Neuronal stem cell (in vitro differentiated cells): ENCODE data around the gene SLC6A13.

Source experiments
- DNase-seq: peaks from one replicate; pipeline ENCODE4 v3.0.0-alpha.2; 2013; ENCODE audit warnings: low spot score
- H2AFZ ChIP-seq: one replicate; pipeline ENCODE4 v1.6.1; 2013; ENCODE audit warnings: mild to moderate bottlenecking, low read length, inconsistent platforms
- H2AK5ac ChIP-seq: 2 replicates; pipeline ENCODE4 v1.6.1; 2013; ENCODE audit warnings: low read depth, mild to moderate bottlenecking, inconsistent platforms, low read length, moderate library complexity, mixed read lengths
- H2BK120ac ChIP-seq: 2 replicates; pipeline ENCODE4 v1.6.1; 2013; ENCODE audit warnings: low read depth, mild to moderate bottlenecking, inconsistent platforms, low read length, moderate library complexity, mixed read lengths
- H2BK12ac ChIP-seq: one replicate; pipeline ENCODE4 v1.6.1; 2013; ENCODE audit warnings: low read length, inconsistent platforms
- H2BK15ac ChIP-seq: 2 replicates; pipeline ENCODE4 v1.6.1; 2013; ENCODE audit warnings: mild to moderate bottlenecking, low read length, inconsistent platforms, mixed read lengths
- H2BK5ac ChIP-seq: one replicate; pipeline ENCODE4 v1.6.1; 2013; ENCODE audit warnings: inconsistent platforms, mild to moderate bottlenecking, low read length, moderate library complexity
- H3K14ac ChIP-seq: one replicate; pipeline ENCODE4 v1.6.1; 2013; ENCODE audit warnings: low read length, inconsistent platforms
- H3K18ac ChIP-seq: 2 replicates; pipeline ENCODE4 v1.6.1; 2013; ENCODE audit warnings: low read length, inconsistent platforms
- H3K23ac ChIP-seq: 2 replicates; pipeline ENCODE4 v1.6.1; 2013; ENCODE audit warnings: low read depth, mild to moderate bottlenecking, mixed read lengths, low read length, inconsistent platforms; ENCODE audit not compliant: poor library complexity
- H3K27ac ChIP-seq: replicated peaks from 3 replicates; pipeline ENCODE4 v1.5.1; 2013; ENCODE audit warnings: low read length, inconsistent platforms
- H3K27me3 ChIP-seq, 3 experiments: 2 replicates each; pipeline ENCODE4 v1.6.1; 2013; ENCODE audit warnings: low read length in 3 of 3, mild to moderate bottlenecking in 2 of 3, inconsistent platforms in 1 of 3, low read depth in 1 of 3, mixed read lengths in 1 of 3, moderate library complexity in 1 of 3; ENCODE audit not compliant: control insufficient read depth in 3 of 3, insufficient read depth in 3 of 3
- H3K36me3 ChIP-seq, 2 donors: replicated peaks in 1 of 2; 2 replicates each; pipeline ENCODE4 v1.6.1; 2013; ENCODE audit warnings: low read length in 2 of 2; ENCODE audit not compliant: control insufficient read depth in 2 of 2, insufficient read depth in 2 of 2
- H3K4ac ChIP-seq: 2 replicates; pipeline ENCODE4 v1.6.1; 2013; ENCODE audit warnings: inconsistent platforms, mild to moderate bottlenecking, low read length, moderate library complexity
- H3K4me1 ChIP-seq, 2 donors: 1 replicate in 1 of 2; 2 replicates in 1 of 2; pipeline ENCODE4 v1.6.1; 2013; ENCODE audit warnings: low read length in 2 of 2, low read depth in 1 of 2; ENCODE audit not compliant: control insufficient read depth in 2 of 2, insufficient read depth in 1 of 2
- H3K4me2 ChIP-seq: one replicate; pipeline ENCODE4 v1.6.1; 2013; ENCODE audit warnings: mild to moderate bottlenecking, low read length, inconsistent platforms; ENCODE audit not compliant: insufficient read depth, poor library complexity, severe bottlenecking
- H3K4me3 ChIP-seq, 2 donors: 2 replicates each; pipeline ENCODE4 v1.5.1; 2013; ENCODE audit warnings: low read length in 2 of 2, mild to moderate bottlenecking in 2 of 2, inconsistent platforms in 1 of 2, moderate library complexity in 1 of 2
- H3K79me1 ChIP-seq: one replicate; pipeline ENCODE4 v1.6.1; 2013; ENCODE audit warnings: low read depth, mild to moderate bottlenecking, inconsistent platforms, low read length, moderate library complexity
- H3K9ac ChIP-seq: one replicate; pipeline ENCODE4 v1.6.1; 2013; ENCODE audit warnings: mild to moderate bottlenecking, low read depth, low read length, inconsistent platforms; ENCODE audit not compliant: poor library complexity
- H3K9me3 ChIP-seq, 2 donors: replicated peaks in 1 of 2; 2 replicates each; pipeline versions ENCODE3 to v1.6.1; 2013; ENCODE audit warnings: low read length in 2 of 2, mild to moderate bottlenecking in 2 of 2, inconsistent platforms in 1 of 2, low read depth in 1 of 2, mixed read lengths in 1 of 2, moderate library complexity in 1 of 2; ENCODE audit not compliant: control insufficient read depth in 2 of 2, insufficient read depth in 1 of 2
- H4K8ac ChIP-seq: one replicate; pipeline ENCODE4 v1.6.1; 2013; ENCODE audit warnings: low read depth, mild to moderate bottlenecking, inconsistent platforms, low read length, moderate library complexity
- H4K91ac ChIP-seq: one replicate; pipeline ENCODE4 v1.6.1; 2013; ENCODE audit warnings: low read length, low read depth, mild to moderate bottlenecking, inconsistent platforms; ENCODE audit not compliant: poor library complexity
- WGBS, 2 donors: extraction: QIAGEN DNeasy Blood & Tissue Kit; methylation state at CpG; one replicate each; pipeline ENCODE4 v1.1.7; 2013; ENCODE audit warnings: missing lambda C conversion rate in 2 of 2, mixed read lengths in 1 of 2; ENCODE audit not compliant: insufficient read length in 2 of 2, insufficient replicate concordance in 1 of 2; ENCODE audit errors: extremely low coverage in 2 of 2; 5-methylcytosine and 5-hydroxymethylcytosine counted together

The SLC6A13 gene

DNA sequence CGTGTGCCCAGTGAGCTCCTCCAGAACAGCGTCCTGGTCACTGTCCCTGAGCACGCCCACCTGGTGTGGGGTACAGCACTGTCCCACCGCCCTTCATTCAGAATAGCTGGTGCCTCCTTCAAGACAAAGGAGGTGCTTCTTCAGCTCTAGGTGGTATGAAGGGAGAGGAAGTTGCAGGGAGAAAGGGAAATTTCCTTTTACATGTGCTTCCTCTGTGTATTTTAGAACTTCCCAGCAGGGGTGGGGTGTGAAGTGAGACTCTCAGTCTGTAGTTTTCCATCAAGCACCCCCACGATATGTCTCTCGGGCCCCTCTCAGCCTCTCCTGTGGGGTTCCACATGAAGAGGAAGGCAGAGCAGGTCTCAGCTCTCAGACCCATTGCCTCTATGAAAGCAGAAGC, 47.5 kb downstream of the SLC6A13 start:
- Histone ChIP-seq H3K4me3 (no peak overlapping the region), H2AK5ac (no peak overlapping the region), H2AFZ (no peak overlapping the region), H2BK5ac (no peak overlapping the region), H3K4ac (no peak overlapping the region), H3K4me2 (no peak overlapping the region), H3K27me3 (peaks cover 0 to 52% (median 0%) of the 10 kb centered on the region in 3 experiments), H3K9me3 (no peaks in the 10 kb centered on the region), H2BK12ac (peak overlapping the region; percentile 82), H3K36me3 (no peaks in the 10 kb centered on the region), H2BK15ac (no peak overlapping the region), H3K23ac (no peak overlapping the region), H3K27ac (no peak overlapping the region), H4K8ac (no peak overlapping the region), H3K18ac (no peak overlapping the region), H3K79me1 (no peaks in the 10 kb centered on the region), H3K14ac (no peak overlapping the region), H3K4me1 (peaks cover 6 to 22% of the 10 kb centered on the region in 2 donors), H2BK120ac (no peak overlapping the region), H3K9ac (no peak overlapping the region), H4K91ac (no peak overlapping the region)
- no CpG with 5 or more reads among the region's 6 CpGs for WGBS, 2 donors
- DNase-seq = no peak

DNA sequence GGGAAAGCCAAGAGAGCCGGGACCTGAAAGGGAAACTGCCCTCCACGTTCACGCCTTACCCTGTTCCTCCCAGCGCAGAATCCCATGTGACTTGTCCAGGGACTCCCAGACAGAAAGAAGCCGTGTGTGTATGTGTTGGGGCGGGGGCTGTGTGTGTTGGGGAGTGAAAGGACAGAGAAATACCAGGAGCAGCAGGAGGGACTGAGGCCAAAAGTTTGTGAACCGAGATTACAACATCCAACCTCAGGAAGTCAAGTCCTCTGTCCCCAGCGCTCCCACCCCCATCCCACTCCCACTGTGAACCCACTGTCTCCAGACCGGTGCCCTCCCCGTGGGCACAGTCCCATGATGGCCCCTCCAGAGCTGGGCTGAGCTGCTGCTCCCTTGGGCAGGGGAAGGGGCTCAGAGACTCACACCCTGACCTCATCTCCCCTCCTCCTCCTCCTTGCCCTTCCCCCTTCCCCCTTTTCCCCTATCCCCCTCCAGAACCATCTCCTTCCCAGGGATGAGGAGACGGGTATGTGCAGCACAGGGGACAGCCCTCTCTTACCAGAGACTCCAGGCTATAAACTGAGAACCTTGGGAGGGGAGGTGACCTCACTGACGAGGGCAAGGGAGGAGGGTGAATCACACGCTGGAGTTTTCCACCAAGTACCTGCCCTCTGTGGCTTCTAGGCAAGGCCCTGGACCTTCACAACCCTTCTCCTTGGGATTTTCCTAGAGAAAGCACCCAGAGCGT, 48.5 kb downstream of the SLC6A13 start, which contains the start of gene SLC6A12:
Gene SLC6A12, minus strand, starts transcription at position 155 of the 739 bp plus-strand sequence. CDS start 4,171 bp downstream, outside the sequence.
- H3K27ac ChIP-seq = no peak within 1 kb of the TSS
- no peak within 1 kb of the TSS for H3K9ac ChIP-seq
- no peaks in the 10 kb centered on the region for H3K9me3 ChIP-seq
- peak within 1 kb of the TSS; percentile 56 for H2BK5ac ChIP-seq
- H3K4me1 ChIP-seq = peaks cover 6 to 20% of the 10 kb centered on the region in 2 donors
- H2BK15ac ChIP-seq = peak within 1 kb of the TSS; percentile 25
- H2AK5ac ChIP-seq = peak within 1 kb of the TSS; percentile 90
- no peaks in the 10 kb centered on the region for H3K36me3 ChIP-seq
- H2BK120ac ChIP-seq = no peak within 1 kb of the TSS
- WGBS, 2 donors = no CpG with 5 or more reads among the region's 14 CpGs
- peak within 1 kb of the TSS; percentile 30 for H3K4me2 ChIP-seq
- H3K14ac ChIP-seq = no peak within 1 kb of the TSS
- no peaks in the 10 kb centered on the region for H3K79me1 ChIP-seq
- peaks cover 0 to 61% (median 0%) of the 10 kb centered on the region in 3 experiments for H3K27me3 ChIP-seq
- H3K4ac ChIP-seq = peak within 1 kb of the TSS; percentile 19
- peak within 1 kb of the TSS in 1 of 2 donors; percentile 22 for H3K4me3 ChIP-seq
- no peak within 1 kb of the TSS for H4K91ac ChIP-seq
- peak within 1 kb of the TSS; percentile 89 for H3K18ac ChIP-seq
- H3K23ac ChIP-seq = peak within 1 kb of the TSS; percentile 60
- no peak within 1 kb of the TSS for H2AFZ ChIP-seq
- H2BK12ac ChIP-seq = peak within 1 kb of the TSS; percentile 82
- H4K8ac ChIP-seq = no peak within 1 kb of the TSS
- DNase-seq = no peak

DNA sequence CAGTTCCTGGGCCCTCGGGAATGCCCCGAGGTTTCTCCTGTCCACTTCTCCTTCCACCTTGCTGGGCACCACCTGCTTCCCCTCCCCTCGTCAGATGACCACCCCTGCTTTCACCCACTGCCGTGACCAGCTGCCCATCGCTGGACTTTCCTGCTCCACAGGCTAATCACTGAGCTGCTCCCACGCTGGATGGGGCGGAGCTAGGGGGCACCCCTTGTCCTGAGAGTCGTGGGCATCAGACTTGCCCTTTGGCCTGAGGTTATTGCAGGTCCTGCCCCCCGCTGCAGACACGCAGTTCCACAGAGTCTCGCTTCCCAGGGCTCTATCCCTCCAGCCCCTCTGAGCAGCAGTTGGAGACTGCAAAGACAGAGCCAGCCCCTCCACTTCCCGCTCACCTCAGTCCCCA, 49.1 kb downstream of the SLC6A13 start:
- no peak overlapping the region for H3K27ac ChIP-seq
- peak overlapping the region; percentile 25 for H2BK15ac ChIP-seq
- H3K9me3 ChIP-seq = no peaks in the 10 kb centered on the region
- H3K36me3 ChIP-seq = no peaks in the 10 kb centered on the region
- peaks cover 6 to 22% of the 10 kb centered on the region in 2 donors for H3K4me1 ChIP-seq
- no peak overlapping the region for H4K8ac ChIP-seq
- no peak overlapping the region for H4K91ac ChIP-seq
- H2BK5ac ChIP-seq = no peak overlapping the region
- peak overlapping the region; percentile 30 for H3K4me2 ChIP-seq
- H3K14ac ChIP-seq = no peak overlapping the region
- H3K4ac ChIP-seq = peak overlapping the region; percentile 19
- H2AFZ ChIP-seq = no peak overlapping the region
- DNase-seq = no peak
- peaks cover 0 to 68% (median 0%) of the 10 kb centered on the region in 3 experiments for H3K27me3 ChIP-seq
- peak overlapping the region; percentile 7 for H2BK12ac ChIP-seq
- H3K9ac ChIP-seq = no peak overlapping the region
- H2AK5ac ChIP-seq = peak overlapping the region; percentile 90
- H3K23ac ChIP-seq = peak overlapping the region; percentile 60
- H3K4me3 ChIP-seq = no peak overlapping the region
- H3K79me1 ChIP-seq = no peaks in the 10 kb centered on the region
- peak overlapping the region; percentile 89 for H3K18ac ChIP-seq
- WGBS, 2 donors = no CpG with 5 or more reads among the region's 12 CpGs
- H2BK120ac ChIP-seq = no peak overlapping the region

DNA sequence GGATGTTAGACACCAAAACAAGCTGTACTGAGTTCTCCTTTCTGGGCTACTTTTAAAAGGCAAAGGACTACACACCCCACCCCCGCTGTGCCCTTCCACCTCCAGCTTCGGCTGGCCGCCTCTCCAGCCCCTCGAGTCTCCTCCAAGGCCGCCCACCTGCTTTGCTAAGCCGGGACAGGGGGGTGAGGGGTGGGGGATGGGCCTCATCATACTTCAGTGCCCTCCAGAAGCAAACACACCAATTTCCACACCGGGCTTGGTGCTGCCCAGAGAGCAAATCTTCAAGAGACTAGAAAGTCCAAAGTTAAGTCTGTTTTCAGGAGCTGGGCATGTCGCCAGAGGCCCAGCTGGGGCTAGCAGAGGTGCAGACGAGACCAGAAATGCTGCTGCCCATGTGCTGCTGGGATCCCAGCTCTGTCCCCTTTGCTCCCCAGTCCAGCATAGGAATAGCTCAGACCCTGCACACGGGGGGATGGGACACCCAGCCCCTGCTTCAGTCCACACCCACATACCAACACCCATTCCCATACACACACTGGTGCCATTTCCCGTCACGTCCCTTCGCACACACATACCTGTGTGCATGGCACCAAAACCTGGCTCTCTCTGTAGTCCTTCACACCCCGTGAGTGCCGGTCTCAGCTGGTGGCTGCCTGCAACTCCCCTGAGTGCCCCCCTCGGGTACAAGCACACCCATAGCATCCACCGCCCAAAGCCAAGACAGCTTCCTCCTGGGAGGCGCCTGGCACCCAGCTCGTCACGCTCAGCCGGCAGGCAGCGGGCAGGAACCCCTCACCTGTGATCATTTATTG, 49.7 kb downstream of the SLC6A13 start:
- peak overlapping the region; percentile 89 for H3K18ac ChIP-seq
- H4K91ac ChIP-seq = no peak overlapping the region
- H2BK12ac ChIP-seq = no peak overlapping the region
- peak overlapping the region; percentile 90 for H2AK5ac ChIP-seq
- no peak overlapping the region for H2AFZ ChIP-seq
- no peaks in the 10 kb centered on the region for H3K9me3 ChIP-seq
- no peak overlapping the region for H4K8ac ChIP-seq
- no peaks in the 10 kb centered on the region for H3K79me1 ChIP-seq
- H3K23ac ChIP-seq = peak overlapping the region; percentile 8
- no peak overlapping the region for H2BK5ac ChIP-seq
- WGBS, 2 donors = no CpG with 5 or more reads among the region's 22 CpGs
- peak overlapping the region; percentile 25 for H2BK15ac ChIP-seq
- peak overlapping the region in 1 of 2 donors; percentile 22 for H3K4me3 ChIP-seq
- H3K14ac ChIP-seq = no peak overlapping the region
- H3K4me1 ChIP-seq = peaks cover 6 to 22% of the 10 kb centered on the region in 2 donors
- no peak overlapping the region for H3K4me2 ChIP-seq
- no peak for DNase-seq
- H3K4ac ChIP-seq = no peak overlapping the region
- H3K27ac ChIP-seq = no peak overlapping the region
- no peaks in the 10 kb centered on the region for H3K36me3 ChIP-seq
- H3K9ac ChIP-seq = no peak overlapping the region
- peaks cover 0 to 67% (median 0%) of the 10 kb centered on the region in 3 experiments for H3K27me3 ChIP-seq
- no peak overlapping the region for H2BK120ac ChIP-seq
